Measurements from ENCODE around the gene GTF2IRD1.
"Not testable (repeated sequence)": the region's sequence is repeated elsewhere in the genome, so short reads cannot be mapped to it uniquely, and the experiment has no call there.

The GTF2IRD1 gene

GRCh38 chr7:74494076-74494548, 40.4 kb downstream of the GTF2IRD1 start:
- DNase-seq = no peak

- no peak for DNase-seq
Measured at GRCh38 chr7:74495112-74496086, 41.7 kb downstream of the GTF2IRD1 start.

GRCh38 chr7:74496272-74496671, 42.6 kb downstream of the GTF2IRD1 start:
- DNase-seq = no peak

GRCh38 chr7:74496773-74497172, 43.1 kb downstream of the GTF2IRD1 start:
- DNase-seq = not testable (repeated sequence)

- DNase-seq = no peak
Measured at GRCh38 chr7:74498354-74498753, 44.6 kb downstream of the GTF2IRD1 start.

GRCh38 chr7:74498996-74499834, 45.5 kb downstream of the GTF2IRD1 start:
- no peak for DNase-seq

GRCh38 chr7:74499835-74500388, 46.2 kb downstream of the GTF2IRD1 start:
- DNase-seq = no peak

GRCh38 chr7:74501298-74501697, 47.6 kb downstream of the GTF2IRD1 start:
- no peak for DNase-seq

GRCh38 chr7:74502216-74502891, 48.6 kb downstream of the GTF2IRD1 start:
- DNase-seq = peak; percentile 35

- no peak for DNase-seq
Measured at GRCh38 chr7:74503061-74503460, 49.4 kb downstream of the GTF2IRD1 start.

GRCh38 chr7:74503943-74504342, 50.2 kb downstream of the GTF2IRD1 start:
- no peak for DNase-seq

GRCh38 chr7:74505471-74506324, 52.0 kb downstream of the GTF2IRD1 start:
- no peak for DNase-seq

GRCh38 chr7:74506325-74506724, 52.6 kb downstream of the GTF2IRD1 start:
- no peak for DNase-seq

GRCh38 chr7:74507538-74508319, 54.0 kb downstream of the GTF2IRD1 start:
- no peak for DNase-seq

- DNase-seq = not testable (repeated sequence)
Measured at GRCh38 chr7:74509453-74509852, 55.7 kb downstream of the GTF2IRD1 start.

GRCh38 chr7:74511345-74511744, 57.6 kb downstream of the GTF2IRD1 start:
- no peak for DNase-seq

GRCh38 chr7:74512762-74513161, 59.1 kb downstream of the GTF2IRD1 start:
- DNase-seq = no peak

GRCh38 chr7:74514131-74514591, 60.5 kb downstream of the GTF2IRD1 start:
- DNase-seq = no peak

GRCh38 chr7:74515276-74515675, 61.6 kb downstream of the GTF2IRD1 start:
- DNase-seq = no peak

GRCh38 chr7:74516214-74516613, 62.5 kb downstream of the GTF2IRD1 start:
- no peak for DNase-seq

- DNase-seq = no peak
Measured at GRCh38 chr7:74518041-74518440, 64.3 kb downstream of the GTF2IRD1 start.

Data from DMS 273 treated with DMSO at 0.1 percent for 48 hours (cell line).